DOHH2 (cell line): ENCODE data around the gene TIE1.

Experiments
- H3F3A ChIP-seq: fragments of 200-600 bp; sonication (generic), shearing (Covaris generic); 2 replicates; pipeline ENCODE4 v1.6.0; 2016; ENCODE audit warnings: antibody characterized with exemption, mild to moderate bottlenecking; ENCODE audit not compliant: control insufficient read depth, insufficient read depth
- H3K27ac ChIP-seq: fragments of 200-600 bp; sonication (generic); 2 replicates; pipeline ENCODE4 v1.5.1; 2014; ENCODE audit warnings: low read depth, mild to moderate bottlenecking, low read length, moderate library complexity
- H3K27me3 ChIP-seq: fragments of 200-600 bp; sonication (generic); 2 replicates; pipeline ENCODE4 v1.6.1; 2014; ENCODE audit warnings: mild to moderate bottlenecking, low read length, mixed read lengths; ENCODE audit not compliant: control insufficient read depth
- H3K36me3 ChIP-seq: fragments of 200-600 bp; sonication (generic); 2 replicates; pipeline ENCODE4 v1.6.1; 2014; ENCODE audit warnings: mild to moderate bottlenecking, low read length, moderate library complexity, mixed read lengths; ENCODE audit not compliant: control insufficient read depth
- H3K4me1 ChIP-seq: fragments of 200-600 bp; sonication (generic); 2 replicates; pipeline ENCODE4 v1.6.1; 2014; ENCODE audit warnings: mild to moderate bottlenecking, low read length, mixed read lengths; ENCODE audit not compliant: control insufficient read depth
- H3K4me2 ChIP-seq: fragments of 200-600 bp; sonication (generic); 2 replicates; pipeline ENCODE4 v1.6.0; 2014; ENCODE audit warnings: mild to moderate bottlenecking, low read length, moderate library complexity
- H3K4me3 ChIP-seq: fragments of 200-600 bp; sonication (generic); 2 replicates; pipeline ENCODE4 v1.5.1; 2014; ENCODE audit warnings: mild to moderate bottlenecking, low read length, mixed read lengths
- H3K79me2 ChIP-seq: fragments of 200-600 bp; sonication (generic); 2 replicates; pipeline ENCODE4 v1.6.1; 2014; ENCODE audit warnings: mild to moderate bottlenecking, low read length, mixed read lengths; ENCODE audit not compliant: control insufficient read depth
- H3K9me2 ChIP-seq: fragments of 200-600 bp; sonication (generic); replicated peaks from 2 replicates; pipeline ENCODE4 v1.6.1; 2014; ENCODE audit warnings: mild to moderate bottlenecking, low read length, mixed read lengths; ENCODE audit not compliant: control insufficient read depth
- H3K9me3 ChIP-seq: fragments of 200-600 bp; sonication (generic); 2 replicates; pipeline ENCODE4 v1.6.1; 2014; ENCODE audit warnings: antibody characterized with exemption, low read length, mixed read lengths; ENCODE audit not compliant: control insufficient read depth, insufficient read depth
- H4K20me1 ChIP-seq: fragments of 200-600 bp; sonication (generic); 2 replicates; pipeline ENCODE4 v1.6.0; 2014; ENCODE audit warnings: low read depth, mild to moderate bottlenecking, antibody characterized with exemption, low read length, moderate library complexity; ENCODE audit not compliant: control insufficient read depth, insufficient read depth
- CTCF ChIP-seq: fragments of 200-600 bp; sonication (generic); IDR thresholded peaks from one replicate; pipeline ENCODE4 v1.5.1; 2014; ENCODE audit warnings: antibody characterized with exemption, mild to moderate bottlenecking, low read depth, low read length; ENCODE audit not compliant: poor library complexity, severe bottlenecking
- EZH2phosphoT487 ChIP-seq: fragments of 200-600 bp; sonication (generic); IDR thresholded peaks from 2 replicates; pipeline ENCODE4 v1.6.1; 2017; ENCODE audit warnings: borderline replicate concordance, mild to moderate bottlenecking, antibody characterized with exemption, low read length, moderate library complexity, mixed read lengths

Gene TIE1

DNA sequence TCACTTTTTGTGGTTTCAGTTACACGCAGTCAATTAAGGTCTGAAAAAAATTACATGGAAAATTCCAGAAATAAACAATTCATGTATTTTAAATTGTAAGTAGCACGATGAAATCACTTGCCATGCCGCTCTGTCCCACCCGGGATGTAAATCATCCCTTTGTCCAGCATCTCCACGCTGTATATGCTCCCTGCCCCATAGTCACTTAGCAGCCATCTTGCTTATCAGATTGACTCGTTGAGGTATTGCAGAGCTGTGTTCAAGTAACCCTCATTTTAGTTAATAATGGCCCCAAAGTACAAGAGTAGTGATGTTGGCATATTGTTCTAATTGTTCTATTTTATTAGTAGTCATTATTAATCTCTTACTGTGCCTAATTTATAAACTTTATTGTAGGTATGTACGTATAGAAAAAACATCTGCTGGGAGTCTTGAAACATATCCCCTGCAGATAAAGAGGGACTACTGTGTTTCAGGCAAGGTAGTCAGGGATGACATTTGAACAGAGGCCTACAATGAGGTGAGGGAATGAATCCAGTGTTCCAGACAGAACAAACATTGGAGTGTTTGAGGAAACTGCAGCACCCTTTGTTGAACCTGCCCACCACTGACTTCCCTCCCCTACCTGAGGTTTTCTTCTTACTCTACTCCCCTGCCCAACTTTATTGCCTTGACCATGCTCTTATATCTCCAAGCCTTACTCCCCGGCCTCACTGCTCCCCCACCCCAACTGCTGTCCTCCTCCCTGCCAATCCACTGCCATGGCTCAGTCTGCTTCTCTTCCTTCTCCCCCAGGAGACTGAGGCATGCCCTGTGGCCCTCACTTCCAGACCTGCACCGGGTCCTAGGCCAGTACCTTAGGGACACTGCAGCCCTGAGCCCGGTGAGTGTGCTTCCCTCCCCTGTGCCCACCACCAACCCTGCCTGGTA is 50.9 kb downstream of the TIE1 start:
- Histone ChIP-seq H3K27me3 (no peaks in the 10 kb centered on the region), H3K27ac (no peak overlapping the region), H3K4me3 (no peak overlapping the region), H3K9me3 (no peaks in the 10 kb centered on the region), H3K4me1 (no peaks in the 10 kb centered on the region), H3K36me3 (no peaks in the 10 kb centered on the region), H3K9me2 (no peaks in the 10 kb centered on the region), H3K79me2 (no peaks in the 10 kb centered on the region), H3K4me2 (no peak overlapping the region), H3F3A (no peaks in the 10 kb centered on the region), H4K20me1 (no peaks in the 10 kb centered on the region)
- no peak for TF ChIP-seq EZH2phosphoT487
- TF ChIP-seq CTCF: no peak

DNA sequence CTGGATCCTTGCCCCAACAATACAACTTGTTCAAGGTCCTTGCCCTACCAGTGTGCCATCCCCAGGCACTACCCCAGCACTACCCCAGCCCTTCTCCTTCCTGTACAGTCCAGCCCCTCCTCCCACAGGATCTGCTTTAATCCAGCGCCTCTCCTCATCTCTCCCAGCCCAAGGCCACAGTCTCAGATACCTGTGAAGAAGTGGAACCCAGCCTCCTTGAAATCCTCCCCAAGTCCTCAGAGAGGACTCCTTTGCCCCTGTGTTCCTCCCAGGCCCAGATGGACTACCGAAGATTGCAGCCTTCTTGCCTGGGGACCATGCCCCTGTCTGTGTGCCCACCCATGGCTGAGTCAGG is 51.5 kb downstream of the TIE1 start:
- Histone ChIP-seq H3K27me3 (no peaks in the 10 kb centered on the region), H4K20me1 (no peaks in the 10 kb centered on the region), H3K36me3 (no peaks in the 10 kb centered on the region), H3K4me1 (no peaks in the 10 kb centered on the region), H3K27ac (no peak overlapping the region), H3K79me2 (no peaks in the 10 kb centered on the region), H3K9me3 (no peaks in the 10 kb centered on the region), H3F3A (no peaks in the 10 kb centered on the region), H3K9me2 (no peaks in the 10 kb centered on the region), H3K4me2 (no peak overlapping the region), H3K4me3 (no peak overlapping the region)
- TF ChIP-seq EZH2phosphoT487 (no peak), CTCF (no peak)

- Histone ChIP-seq H3F3A (no peaks in the 10 kb centered on the region), H3K27ac (no peak overlapping the region), H3K9me2 (no peaks in the 10 kb centered on the region), H4K20me1 (no peaks in the 10 kb centered on the region), H3K4me2 (no peak overlapping the region), H3K79me2 (peaks cover 2% of the 10 kb centered on the region; the same call in 1 of the 2 replicates), H3K4me1 (peaks cover 3% of the 10 kb centered on the region), H3K27me3 (no peaks in the 10 kb centered on the region), H3K9me3 (no peaks in the 10 kb centered on the region), H3K36me3 (no peaks in the 10 kb centered on the region), H3K4me3 (no peak overlapping the region)
- no peak for TF ChIP-seq CTCF
- no peak for TF ChIP-seq EZH2phosphoT487
Measured at GRCh38 chr1:43352881-43353280, 52.1 kb downstream of the TIE1 start.
